ENCODE results near the gene LHFPL2.
"Not testable (repeated sequence)": the region's sequence is repeated elsewhere in the genome, so short reads cannot be mapped to it uniquely, and the experiment has no call there.

GRCh38 chr5:78687514-78687913 lies 38.9 kb upstream of the LHFPL2 start:
- not testable (repeated sequence) for TF ChIP-seq CTCF (conservative IDR thresholded peaks at IDR 0.05; ENCODE audit: low read depth in 2 of 2); EZH2 (IDR thresholded peaks at IDR 0.05; ENCODE audit: low read depth, unreplicated experiment); POLR2AphosphoS5 (IDR thresholded peaks at IDR 0.05; ENCODE audit: low read depth); REST (IDR thresholded peaks at IDR 0.05; ENCODE audit: unreplicated experiment); EZH2phosphoT487 (IDR thresholded peaks at IDR 0.05; ENCODE audit: unreplicated experiment); ZNF331 (CRISPR knock-in tag; IDR thresholded peaks at IDR 0.05; ENCODE audit: low read depth); CREB1 (CRISPR knock-in tag; IDR thresholded peaks at IDR 0.05; ENCODE audit: low read depth)
